B cell (primary cell): ENCODE measurements around the gene EIF4E2.

ENCODE experiments used
- EZH2 ChIP-seq: IDR thresholded peaks from 2 replicates; pipeline ENCODE4 v1.6.1; 2012; ENCODE audit warnings: borderline replicate concordance, low read depth, mild to moderate bottlenecking, moderate library complexity, low read length; ENCODE audit not compliant: insufficient read depth, poor library complexity, severe bottlenecking
- TF ChIP-seq, protein P1 (sequence below): fragments of 200-600 bp; IDR thresholded peaks from one replicate; pipeline ENCODE4 v1.8.0; 2022; ENCODE audit warnings: antibody characterized with exemption, mild to moderate bottlenecking

DNA sequence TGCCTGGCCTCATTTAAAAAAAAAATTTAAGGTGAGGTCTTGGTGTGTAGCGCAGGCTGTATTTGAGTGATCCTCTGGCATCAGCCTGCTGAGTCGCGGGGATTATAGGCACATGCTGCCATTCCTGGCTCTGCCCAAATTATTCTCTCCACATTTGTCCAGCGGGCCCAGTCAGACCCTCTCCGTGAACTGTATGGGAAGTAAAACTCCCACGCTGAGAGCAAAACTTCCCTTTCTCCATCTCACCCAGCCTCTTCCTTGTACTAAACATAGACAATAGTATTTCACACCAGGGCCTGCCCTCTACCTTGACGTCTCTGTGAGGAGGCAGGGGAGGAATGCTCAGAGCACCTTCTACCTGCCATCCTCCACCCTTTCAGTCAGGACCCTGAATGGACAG lies 37.0 kb downstream of the EIF4E2 start:
- TF ChIP-seq, protein P1, sequence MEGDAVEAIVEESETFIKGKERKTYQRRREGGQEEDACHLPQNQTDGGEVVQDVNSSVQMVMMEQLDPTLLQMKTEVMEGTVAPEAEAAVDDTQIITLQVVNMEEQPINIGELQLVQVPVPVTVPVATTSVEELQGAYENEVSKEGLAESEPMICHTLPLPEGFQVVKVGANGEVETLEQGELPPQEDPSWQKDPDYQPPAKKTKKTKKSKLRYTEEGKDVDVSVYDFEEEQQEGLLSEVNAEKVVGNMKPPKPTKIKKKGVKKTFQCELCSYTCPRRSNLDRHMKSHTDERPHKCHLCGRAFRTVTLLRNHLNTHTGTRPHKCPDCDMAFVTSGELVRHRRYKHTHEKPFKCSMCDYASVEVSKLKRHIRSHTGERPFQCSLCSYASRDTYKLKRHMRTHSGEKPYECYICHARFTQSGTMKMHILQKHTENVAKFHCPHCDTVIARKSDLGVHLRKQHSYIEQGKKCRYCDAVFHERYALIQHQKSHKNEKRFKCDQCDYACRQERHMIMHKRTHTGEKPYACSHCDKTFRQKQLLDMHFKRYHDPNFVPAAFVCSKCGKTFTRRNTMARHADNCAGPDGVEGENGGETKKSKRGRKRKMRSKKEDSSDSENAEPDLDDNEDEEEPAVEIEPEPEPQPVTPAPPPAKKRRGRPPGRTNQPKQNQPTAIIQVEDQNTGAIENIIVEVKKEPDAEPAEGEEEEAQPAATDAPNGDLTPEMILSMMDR: no peak
- TF ChIP-seq EZH2: no peak
